Activated naive CD4-positive, alpha-beta T cell treated with anti-CD3 and anti-CD28 coated beads, Interleukin-2, amount 50 U/mL, for 72 hours (primary cell): Measurements from ENCODE around the gene PDZRN4. TPM values are rescaled to one million over a fixed set of nuclear protein-coding genes. Genes with fewer than 3 reads are reported as not detected.
"Not testable (repeated sequence)": the region's sequence is repeated elsewhere in the genome, so short reads cannot be mapped to it uniquely, and the experiment has no call there.

ENCODE experiments used
- ATAC-seq, 2 donors: fragments of 150-1000 bp; cut with Tn5 transposase; 2 replicates each; pipeline ENCODE4 v1.10.0; 2021; ENCODE audit warnings: mild to moderate bottlenecking in 2 of 2, moderate library complexity in 2 of 2
- DNase-seq, 2 donors: peaks; one replicate each; pipeline ENCODE4 v3.0.0; 2021 to 2022; ENCODE audit warnings: low spot score in 2 of 2
- H3K27ac Mint-ChIP-seq, 2 donors: one replicate each; pipeline ENCODE4 v1.8.0; 2022; ENCODE audit warnings: mild to moderate bottlenecking in 2 of 2, mixed read lengths in 2 of 2
- H3K36me3 Mint-ChIP-seq, 2 donors: one replicate each; pipeline ENCODE4 v1.8.0; 2022; ENCODE audit warnings: mixed read lengths in 2 of 2
- H3K9me3 Mint-ChIP-seq, 2 donors: one replicate each; pipeline ENCODE4 v1.8.0; 2022; ENCODE audit warnings: mixed read lengths in 2 of 2
- total RNA-seq, 2 donors: library from RNA; stranded (reverse); gene quantifications; one replicate each; pipeline ENCODE4 v1.2.3, GENCODE V29; 2022

PDZRN4 gene
- total RNA-seq, 2 donors from 2014 or later = not detected

DNA sequence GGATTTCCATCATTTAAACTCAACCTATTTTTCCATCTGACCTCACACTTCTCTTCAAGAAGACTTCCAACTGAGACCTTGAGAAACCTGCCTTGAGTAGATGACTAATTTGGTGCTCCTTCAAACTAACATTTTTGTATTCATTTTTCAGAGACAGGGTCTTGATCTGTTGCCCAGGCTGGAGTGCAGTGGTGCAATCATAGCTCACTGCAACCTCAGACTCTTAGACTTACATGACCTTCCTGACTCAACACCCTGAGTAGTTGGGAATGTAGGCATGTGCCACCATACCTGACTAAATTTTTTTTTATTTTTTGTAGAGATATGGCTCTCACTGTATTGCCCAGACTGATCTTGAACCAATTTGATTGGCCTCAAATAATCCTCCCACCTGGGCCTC lies 389.9 kb downstream of the PDZRN4 start:
- ATAC-seq (no peak), DNase-seq (no peak)
- Mint-ChIP-seq H3K36me3 (no peaks in the 10 kb centered on the region), H3K27ac (no peak overlapping the region), H3K9me3 (no peaks in the 10 kb centered on the region)

DNA sequence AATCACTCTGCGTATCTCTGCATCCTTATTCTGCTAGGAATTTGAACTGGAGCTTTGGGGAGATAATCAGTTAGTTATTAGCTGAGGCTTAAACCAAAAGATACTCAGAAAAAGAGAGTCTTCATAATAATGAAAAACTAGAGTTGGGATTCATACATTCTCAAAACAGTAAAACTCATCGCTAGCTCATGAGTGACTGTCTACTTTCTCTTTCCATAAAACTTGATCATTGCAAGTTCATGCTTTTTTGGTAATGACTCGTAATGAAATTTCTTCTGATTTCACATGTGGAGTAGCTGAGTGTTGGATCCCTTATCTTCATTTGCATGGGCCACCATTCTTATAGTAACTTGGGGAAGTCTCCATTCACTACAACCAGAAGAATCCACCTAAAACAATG lies 397.7 kb downstream of the PDZRN4 start:
- H3K9me3 Mint-ChIP-seq = peaks cover 0 to 4% of the 10 kb centered on the region in 2 donors
- no peaks in the 10 kb centered on the region for H3K36me3 Mint-ChIP-seq
- no peak overlapping the region for H3K27ac Mint-ChIP-seq
- peak in 1 of 2 donors; percentile 73 for ATAC-seq
- DNase-seq = no peak

DNA sequence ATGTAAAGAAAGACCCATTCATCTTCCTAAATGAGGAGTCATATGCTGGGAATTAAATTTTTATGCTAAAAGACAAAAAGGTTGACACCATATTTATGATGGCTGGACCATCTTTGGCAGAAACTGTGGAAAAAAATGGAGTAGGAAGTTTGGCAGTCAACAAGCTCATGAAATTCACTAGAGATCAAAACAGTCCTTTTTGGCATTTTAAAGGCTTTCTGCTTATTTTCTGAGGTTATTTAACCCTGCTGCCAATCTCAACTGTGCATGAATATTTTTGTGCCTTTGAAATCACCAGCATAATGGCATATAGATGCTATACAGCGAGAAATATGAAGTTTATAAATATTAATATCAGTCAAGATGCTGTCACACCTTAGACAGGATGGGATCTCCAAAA lies 399.5 kb downstream of the PDZRN4 start:
- H3K36me3 Mint-ChIP-seq = no peaks in the 10 kb centered on the region
- no peak overlapping the region for H3K27ac Mint-ChIP-seq
- H3K9me3 Mint-ChIP-seq = peaks cover 0 to 4% of the 10 kb centered on the region in 2 donors

DNA sequence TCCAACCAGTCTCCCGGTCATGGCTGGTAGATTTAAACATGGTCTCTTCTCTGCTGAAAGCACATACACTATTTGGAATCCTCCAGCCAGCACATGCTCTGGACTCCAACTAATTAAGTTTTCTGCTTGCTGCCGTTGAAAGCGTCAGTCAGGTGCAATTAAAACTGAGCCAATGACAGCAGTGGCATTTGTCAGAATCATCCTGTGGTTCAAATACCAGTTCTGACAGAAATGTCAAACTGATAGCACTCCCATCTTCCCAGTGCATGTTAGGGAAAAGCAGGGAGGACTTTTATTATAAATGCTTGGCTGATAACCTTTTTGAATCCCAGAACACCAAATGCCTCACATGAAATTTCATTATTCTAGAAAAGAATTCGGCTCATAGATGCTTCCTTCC lies 401.8 kb downstream of the PDZRN4 start:
- ATAC-seq (no peak), DNase-seq (no peak)
- no peak overlapping the region for H3K27ac Mint-ChIP-seq
- no peaks in the 10 kb centered on the region for H3K36me3 Mint-ChIP-seq
- H3K9me3 Mint-ChIP-seq = peaks cover 0 to 4% of the 10 kb centered on the region in 2 donors

More for the DNA sequence above, 399.5 kb downstream of the PDZRN4 start:
- ATAC-seq (no peak), DNase-seq (no peak)

DNA sequence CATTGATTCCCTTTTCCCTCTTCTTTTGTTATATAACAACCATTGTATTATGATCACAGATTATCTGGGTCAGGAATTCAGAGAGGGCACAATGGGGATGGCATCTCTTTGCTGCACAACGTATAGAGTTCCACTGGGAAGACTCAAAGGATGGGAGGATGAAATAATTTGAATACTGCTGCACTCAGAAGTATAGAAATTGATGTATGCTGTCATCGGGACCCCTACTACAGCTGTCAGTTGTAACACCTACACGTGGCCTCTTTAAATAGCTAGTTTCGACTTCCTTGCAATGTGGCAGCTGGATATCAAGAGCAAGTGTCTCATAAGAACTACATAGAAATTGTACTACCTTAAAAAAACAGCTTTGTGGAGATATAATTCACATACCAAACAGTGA lies 408.1 kb downstream of the PDZRN4 start:
- H3K9me3 Mint-ChIP-seq = no peaks in the 10 kb centered on the region
- DNase-seq (no peak), ATAC-seq (no peak)
- H3K36me3 Mint-ChIP-seq = no peaks in the 10 kb centered on the region
- H3K27ac Mint-ChIP-seq = no peak overlapping the region

- DNase-seq (no peak), ATAC-seq (no peak)
- H3K9me3 Mint-ChIP-seq = peaks cover 3 to 10% of the 10 kb centered on the region in 2 donors
- H3K27ac Mint-ChIP-seq = no peak overlapping the region
- H3K36me3 Mint-ChIP-seq = no peaks in the 10 kb centered on the region
Observed at GRCh38 chr12:41604830-41605229, 416.7 kb downstream of the PDZRN4 start.

- H3K9me3 Mint-ChIP-seq = peaks cover 3 to 10% of the 10 kb centered on the region in 2 donors
- ATAC-seq (no peak), DNase-seq (no peak)
- no peaks in the 10 kb centered on the region for H3K36me3 Mint-ChIP-seq
- no peak overlapping the region for H3K27ac Mint-ChIP-seq
Observed at GRCh38 chr12:41605545-41606305, 417.6 kb downstream of the PDZRN4 start.

GRCh38 chr12:41606468-41607445 lies 418.6 kb downstream of the PDZRN4 start:
- no peak for ATAC-seq

GRCh38 chr12:41612892-41613557 lies 424.9 kb downstream of the PDZRN4 start:
- H3K27ac Mint-ChIP-seq = no peak overlapping the region
- no peak for ATAC-seq
- no peaks in the 10 kb centered on the region for H3K36me3 Mint-ChIP-seq
- peaks cover under 1 to 5% of the 10 kb centered on the region in 2 donors for H3K9me3 Mint-ChIP-seq
- DNase-seq = no peak

More at GRCh38 chr12:41606468-41607445, 418.6 kb downstream of the PDZRN4 start:
- no peaks in the 10 kb centered on the region for H3K36me3 Mint-ChIP-seq
- DNase-seq = no peak
- peaks cover 3 to 6% of the 10 kb centered on the region in 2 donors for H3K9me3 Mint-ChIP-seq
- no peak overlapping the region for H3K27ac Mint-ChIP-seq

DNA sequence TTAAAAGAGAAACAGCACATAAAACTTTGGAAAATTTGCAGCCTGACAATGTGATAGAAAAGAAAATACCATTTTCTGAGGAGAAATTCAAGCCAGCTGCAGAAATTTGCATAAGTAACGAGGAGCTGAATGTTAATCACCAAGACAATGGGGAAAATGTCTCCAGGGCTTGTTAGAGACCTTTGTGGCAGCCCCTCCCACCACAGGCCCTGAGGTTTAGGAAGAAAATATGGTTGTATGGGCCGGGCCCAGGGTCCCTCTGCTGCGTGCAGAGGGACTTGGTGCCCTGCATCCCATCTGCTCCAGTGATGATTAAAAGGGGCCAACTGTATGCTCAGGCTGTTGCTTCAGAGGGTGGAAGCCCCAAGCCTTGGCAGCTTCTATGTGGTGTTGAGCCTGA lies 427.1 kb downstream of the PDZRN4 start:
- not testable (repeated sequence) for H3K36me3 Mint-ChIP-seq, ATAC-seq, DNase-seq, H3K27ac Mint-ChIP-seq, H3K9me3 Mint-ChIP-seq

DNA sequence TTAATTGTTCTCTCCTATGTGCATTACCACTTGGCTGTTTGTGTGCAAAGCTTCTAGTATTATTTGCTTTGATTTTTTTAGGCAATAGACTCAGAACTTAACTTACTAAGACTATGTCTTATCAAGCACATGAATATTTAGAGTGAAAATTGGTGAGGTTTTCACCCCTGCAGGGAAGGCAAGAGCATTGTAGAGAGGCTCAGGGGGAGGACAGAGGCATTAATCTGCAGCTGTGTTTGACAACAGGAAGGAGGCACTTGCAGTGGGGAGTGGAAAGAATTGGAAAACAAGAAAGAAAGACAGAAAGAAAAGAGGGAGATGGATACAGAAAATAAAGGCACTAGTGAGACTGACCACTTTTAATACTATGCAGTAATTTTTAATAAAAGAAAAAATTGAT lies 431.6 kb downstream of the PDZRN4 start:
- Mint-ChIP-seq H3K27ac (peak overlapping the region in 1 of 2 donors; percentile 47), H3K9me3 (peaks cover 5 to 6% of the 10 kb centered on the region in 2 donors), H3K36me3 (no peaks in the 10 kb centered on the region)
- ATAC-seq = no peak
- no peak for DNase-seq

DNA sequence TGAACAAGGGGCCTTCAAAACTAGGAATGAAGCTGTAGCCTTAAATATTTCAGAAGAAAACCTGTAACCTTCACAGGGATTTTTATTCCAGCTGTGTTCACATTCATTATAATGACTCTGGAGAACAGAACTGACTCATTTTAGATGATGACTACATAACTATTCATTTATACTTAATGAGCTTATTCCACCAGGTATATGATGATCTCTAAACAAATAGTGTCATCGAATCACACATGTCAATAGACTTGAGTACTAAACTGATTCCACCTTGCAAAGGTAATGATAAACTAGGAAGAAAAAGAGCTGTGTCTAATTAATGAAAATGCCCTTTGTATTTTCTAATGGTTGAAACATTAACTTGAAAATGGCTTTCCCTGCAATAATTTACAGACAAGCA lies 433.2 kb downstream of the PDZRN4 start:
- Mint-ChIP-seq H3K36me3 (no peaks in the 10 kb centered on the region), H3K9me3 (peaks cover 5 to 11% of the 10 kb centered on the region in 2 donors), H3K27ac (no peak overlapping the region)
- ATAC-seq (no peak), DNase-seq (no peak)
